GM18511 (cell line): Measurements from ENCODE around the gene DISP2.

Source experiments
- ATAC-seq: cut with Tn5 transposase; IDR thresholded peaks from one replicate; pipeline ENCODE4 v1.9.1; 2021; ENCODE audit warnings: mild to moderate bottlenecking, moderate library complexity; ENCODE audit not compliant: unreplicated experiment

DISP2 gene

GRCh38 chr15:40418126-40418525, 60.1 kb downstream of the DISP2 start:
- no peak for ATAC-seq

GRCh38 chr15:40420071-40420713, 62.2 kb downstream of the DISP2 start:
- no peak for ATAC-seq

- ATAC-seq = no peak
These were observed 62.8 kb downstream of the DISP2 start for GRCh38 chr15:40420793-40421192.

GRCh38 chr15:40421246-40422157, 63.5 kb downstream of the DISP2 start:
- peak; percentile 86 for ATAC-seq

- ATAC-seq = no peak
These were observed 66.6 kb downstream of the DISP2 start for GRCh38 chr15:40424483-40425115.

GRCh38 chr15:40425681-40426080, 67.7 kb downstream of the DISP2 start:
- ATAC-seq = no peak

- no peak for ATAC-seq
These were observed 69.2 kb downstream of the DISP2 start for GRCh38 chr15:40427188-40427587.

GRCh38 chr15:40428185-40428584, 70.2 kb downstream of the DISP2 start:
- ATAC-seq = no peak
